Smooth muscle cell (in vitro differentiated cells): ENCODE data around the gene TUFT1. TPM values are rescaled to one million over a fixed set of nuclear protein-coding genes. Genes with fewer than 3 reads are reported as not detected.
A peak's percentile ranks its signal among the peaks of the same experiment; 100 is the strongest.

Experiments
- DNase-seq: peaks from one replicate; lab custom pipeline; 2025; ENCODE audit not compliant: unreplicated experiment; lab: John Stamatoyannopoulos, UW
- H2AFZ ChIP-seq: fragments of 200-600 bp; sonication (generic); 2 replicates; pipeline ENCODE4 v1.6.0; 2016; ENCODE audit warnings: antibody characterized with exemption, low read depth, mild to moderate bottlenecking
- H3F3A ChIP-seq: fragments of 200-600 bp; sonication (generic); 2 replicates; pipeline ENCODE4 v1.6.0; 2017; ENCODE audit warnings: antibody characterized with exemption, low read depth
- H3K27ac ChIP-seq: fragments of 200-600 bp; sonication (generic); 2 replicates; pipeline ENCODE4 v1.5.1; 2016; ENCODE audit warnings: low read depth, mild to moderate bottlenecking
- H3K27me3 ChIP-seq: fragments of 200-600 bp; sonication (generic); 2 replicates; pipeline ENCODE4 v1.6.1; 2016; ENCODE audit warnings: low read depth, mild to moderate bottlenecking
- H3K36me3 ChIP-seq: fragments of 200-600 bp; sonication (generic); 2 replicates; pipeline ENCODE4 v1.5.1; 2016; ENCODE audit warnings: low read depth
- H3K4me1 ChIP-seq: fragments of 200-600 bp; sonication (generic); 2 replicates; pipeline ENCODE4 v1.5.1; 2016; ENCODE audit warnings: low read depth
- H3K4me2 ChIP-seq: fragments of 200-600 bp; sonication (generic); 2 replicates; pipeline ENCODE4 v1.6.0; 2016; ENCODE audit warnings: mild to moderate bottlenecking
- H3K4me3 ChIP-seq: fragments of 200-600 bp; sonication (generic); 2 replicates; pipeline ENCODE4 v1.5.1; 2016; ENCODE audit warnings: mild to moderate bottlenecking
- H3K79me2 ChIP-seq: fragments of 200-600 bp; sonication (generic); 2 replicates; pipeline ENCODE4 v1.6.0; 2016; ENCODE audit warnings: low read depth, mild to moderate bottlenecking
- H3K9ac ChIP-seq: fragments of 200-600 bp; sonication (generic); 2 replicates; pipeline ENCODE4 v1.6.0; 2016; ENCODE audit warnings: low read depth
- H3K9me3 ChIP-seq: fragments of 200-600 bp; sonication (generic); replicated peaks from 2 replicates; pipeline ENCODE4 v1.5.1; 2016; ENCODE audit warnings: low read depth
- H4K20me1 ChIP-seq: fragments of 200-600 bp; sonication (generic); 2 replicates; pipeline ENCODE4 v1.6.0; 2016; ENCODE audit warnings: low read depth
- WGBS: methylation state at CpG from one replicate; pipeline ENCODE4 v1.1.7; 2016; ENCODE audit warnings: low lambda C conversion rate; 5-methylcytosine and 5-hydroxymethylcytosine counted together
- polyA plus RNA-seq: library from polyadenylated mRNA; unstranded; fragments of >200 nt; fragmentation: Nextera tagmentation; extraction: Ambion mirVana; gene quantifications from 2 replicates; pipeline ENCODE4 v1.2.1, GENCODE V29; 2016
- total RNA-seq: library from RNA; depleted of rRNA; stranded (reverse); fragments of >200 nt; gene quantifications from 2 replicates; pipeline ENCODE4 v1.2.3, GENCODE V29; 2014
- TF ChIP-seq, protein P1 (sequence below): fragments of 200-600 bp; sonication (generic); IDR thresholded peaks from 2 replicates; pipeline ENCODE4 v1.5.1; 2017; ENCODE audit warnings: borderline replicate concordance, mild to moderate bottlenecking, antibody characterized with exemption; ENCODE audit not compliant: insufficient read depth, poor library complexity, severe bottlenecking

Gene TUFT1
- total and polyA plus RNA-seq, 2 experiments from 2014 or later, result 15.1 to 20.0 TPM

DNA sequence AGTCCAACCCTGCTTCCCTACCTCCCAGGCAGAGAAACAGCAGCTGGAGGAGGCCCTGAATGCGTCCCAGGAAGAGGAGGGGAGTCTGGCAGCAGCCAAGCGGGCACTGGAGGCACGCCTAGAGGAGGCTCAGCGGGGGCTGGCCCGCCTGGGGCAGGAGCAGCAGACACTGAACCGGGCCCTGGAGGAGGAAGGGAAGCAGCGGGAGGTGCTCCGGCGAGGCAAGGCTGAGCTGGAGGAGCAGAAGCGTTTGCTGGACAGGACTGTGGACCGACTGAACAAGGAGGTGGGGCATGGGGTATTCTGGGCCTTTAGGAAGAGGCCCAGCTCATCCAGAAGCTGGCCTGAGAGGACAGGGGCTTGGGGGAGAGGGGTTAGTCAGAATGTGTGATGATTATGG lies 9.6 kb upstream of the TUFT1 start:
- Histone ChIP-seq H3K27ac (no peak overlapping the region), H3K9ac (no peak overlapping the region), H2AFZ (no peak overlapping the region), H3F3A (no peaks in the 10 kb centered on the region), H3K4me2 (no peak overlapping the region), H4K20me1 (no peaks in the 10 kb centered on the region), H3K4me1 (no peaks in the 10 kb centered on the region), H3K4me3 (no peak overlapping the region), H3K27me3 (no peaks in the 10 kb centered on the region), H3K36me3 (no peaks in the 10 kb centered on the region), H3K9me3 (no peaks in the 10 kb centered on the region), H3K79me2 (no peaks in the 10 kb centered on the region)
- DNase-seq, result no peak
- 91% methylated on average over 11 of the region's 11 CpGs for WGBS
- TF ChIP-seq, protein P1, sequence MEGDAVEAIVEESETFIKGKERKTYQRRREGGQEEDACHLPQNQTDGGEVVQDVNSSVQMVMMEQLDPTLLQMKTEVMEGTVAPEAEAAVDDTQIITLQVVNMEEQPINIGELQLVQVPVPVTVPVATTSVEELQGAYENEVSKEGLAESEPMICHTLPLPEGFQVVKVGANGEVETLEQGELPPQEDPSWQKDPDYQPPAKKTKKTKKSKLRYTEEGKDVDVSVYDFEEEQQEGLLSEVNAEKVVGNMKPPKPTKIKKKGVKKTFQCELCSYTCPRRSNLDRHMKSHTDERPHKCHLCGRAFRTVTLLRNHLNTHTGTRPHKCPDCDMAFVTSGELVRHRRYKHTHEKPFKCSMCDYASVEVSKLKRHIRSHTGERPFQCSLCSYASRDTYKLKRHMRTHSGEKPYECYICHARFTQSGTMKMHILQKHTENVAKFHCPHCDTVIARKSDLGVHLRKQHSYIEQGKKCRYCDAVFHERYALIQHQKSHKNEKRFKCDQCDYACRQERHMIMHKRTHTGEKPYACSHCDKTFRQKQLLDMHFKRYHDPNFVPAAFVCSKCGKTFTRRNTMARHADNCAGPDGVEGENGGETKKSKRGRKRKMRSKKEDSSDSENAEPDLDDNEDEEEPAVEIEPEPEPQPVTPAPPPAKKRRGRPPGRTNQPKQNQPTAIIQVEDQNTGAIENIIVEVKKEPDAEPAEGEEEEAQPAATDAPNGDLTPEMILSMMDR, result no peak

DNA sequence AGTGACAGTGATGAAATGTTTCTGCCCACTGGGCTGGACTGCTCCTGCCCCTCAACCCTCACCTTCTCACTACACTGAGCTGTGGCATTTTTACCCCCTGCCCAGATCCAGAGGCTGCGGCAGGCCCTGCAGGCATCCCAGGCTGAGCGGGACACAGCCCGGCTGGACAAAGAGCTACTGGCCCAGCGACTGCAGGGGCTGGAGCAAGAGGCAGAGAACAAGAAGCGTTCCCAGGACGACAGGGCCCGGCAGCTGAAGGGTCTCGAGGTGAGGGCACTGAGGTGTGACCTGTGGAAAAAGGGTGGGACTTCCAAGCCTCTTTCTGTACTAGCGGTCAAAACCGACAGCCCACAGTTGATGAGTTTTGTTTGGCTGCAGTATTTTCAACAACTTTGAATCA lies 6.2 kb upstream of the TUFT1 start:
- DNase-seq, result no peak
- Histone ChIP-seq H3K9me3 (no peaks in the 10 kb centered on the region), H3K4me1 (no peaks in the 10 kb centered on the region), H3K9ac (no peak overlapping the region), H3K36me3 (no peaks in the 10 kb centered on the region), H3K27me3 (no peaks in the 10 kb centered on the region), H3F3A (no peaks in the 10 kb centered on the region), H3K79me2 (no peaks in the 10 kb centered on the region), H3K4me2 (no peak overlapping the region), H4K20me1 (no peaks in the 10 kb centered on the region), H2AFZ (no peak overlapping the region), H3K27ac (no peak overlapping the region), H3K4me3 (no peak overlapping the region)
- WGBS, result 92% methylated on average over 10 of the region's 10 CpGs
- TF ChIP-seq, protein P1, result no peak

DNA sequence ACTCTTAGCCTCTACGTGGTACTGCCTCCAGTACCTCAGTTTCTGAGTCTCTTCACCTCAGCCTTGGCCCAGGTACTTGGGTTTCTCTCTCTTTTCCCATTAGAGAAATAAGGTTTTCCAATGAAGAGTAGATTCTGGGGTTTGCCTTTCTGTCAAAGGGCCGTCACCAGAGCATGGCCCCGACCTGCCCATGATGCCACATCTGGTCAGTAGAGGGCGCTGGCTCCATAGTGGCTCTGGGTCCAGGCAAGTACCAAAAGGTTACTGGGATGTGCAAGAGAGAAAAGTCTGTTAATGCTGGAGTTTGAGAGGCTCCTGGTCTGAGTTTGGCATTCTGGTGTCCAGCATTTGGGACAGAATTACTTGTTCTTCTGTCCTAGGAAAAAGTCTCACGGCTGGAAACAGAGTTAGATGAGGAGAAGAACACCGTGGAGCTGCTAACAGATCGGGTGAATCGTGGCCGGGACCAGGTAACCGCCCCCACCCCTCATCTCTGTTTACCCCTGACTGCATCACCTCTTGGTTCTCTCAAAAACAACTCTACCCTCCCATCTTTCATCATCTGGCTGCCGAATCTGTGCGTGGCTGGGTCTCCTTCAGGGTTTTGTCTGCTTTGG lies 5.3 kb upstream of the TUFT1 start:
- Histone ChIP-seq H3K36me3 (no peaks in the 10 kb centered on the region), H3K4me2 (no peak overlapping the region), H3K9me3 (no peaks in the 10 kb centered on the region), H3K27me3 (no peaks in the 10 kb centered on the region), H2AFZ (no peak overlapping the region), H3F3A (no peaks in the 10 kb centered on the region), H3K27ac (no peak overlapping the region), H3K9ac (no peak overlapping the region), H4K20me1 (no peaks in the 10 kb centered on the region), H3K79me2 (no peaks in the 10 kb centered on the region), H3K4me1 (peaks cover 2% of the 10 kb centered on the region), H3K4me3 (no peak overlapping the region)
- 66% methylated on average over 12 of the region's 12 CpGs for WGBS
- TF ChIP-seq, protein P1, result peak; percentile 89
- peak; percentile 38 for DNase-seq
